Measurements from ENCODE around the gene OGG1.

Gene OGG1

DNA sequence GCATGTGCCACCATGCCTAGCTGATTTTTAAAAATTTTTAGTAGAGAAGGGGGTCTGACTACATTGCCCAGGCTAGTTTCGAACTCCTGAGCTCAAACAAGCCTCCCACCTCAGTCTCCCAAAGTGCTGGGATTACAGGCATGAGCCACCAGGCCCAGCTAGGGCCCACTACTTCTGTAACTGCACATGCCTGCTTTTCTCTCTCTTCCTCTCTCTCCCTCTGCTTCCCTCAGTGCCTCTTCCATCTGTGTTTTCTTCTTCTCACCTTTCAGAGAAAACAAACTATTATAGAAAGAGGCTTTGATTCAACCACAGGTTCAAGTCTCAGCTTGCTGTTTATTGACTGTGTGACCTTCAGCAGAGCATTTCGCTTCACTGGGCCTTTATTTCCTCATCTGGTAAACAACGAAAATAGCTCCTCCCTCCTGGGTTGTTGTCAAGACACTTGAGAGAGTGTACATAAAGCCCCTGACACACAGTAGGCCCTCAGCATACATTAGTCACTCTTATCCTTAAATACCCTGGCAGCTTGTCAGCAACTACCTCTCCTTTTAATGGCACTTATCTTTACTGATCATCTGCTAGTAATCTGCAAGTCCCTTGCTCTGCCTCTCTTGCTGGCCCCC, 32.3 kb downstream of the OGG1 start:
- Mint-ChIP-seq H3K4me1 (peaks cover 62% of the 10 kb centered on the region), H3K9me3 (no peaks in the 10 kb centered on the region), H3K36me3 (peaks cover 91% of the 10 kb centered on the region), H3K4me3 (no peak overlapping the region), H3K27ac (peak overlapping the region; percentile 99)
- DNase-seq (ENCODE audit: low spot score in 2 of 2) (no peak), ATAC-seq (no peak)

GRCh38 chr3:9782770-9783169, 33.0 kb downstream of the OGG1 start:
- Mint-ChIP-seq H3K27ac (peak overlapping the region; percentile 99), H3K9me3 (no peaks in the 10 kb centered on the region), H3K4me1 (peaks cover 60% of the 10 kb centered on the region), H3K4me3 (no peak overlapping the region), H3K36me3 (peaks cover 97% of the 10 kb centered on the region)
- no peak for ATAC-seq
- DNase-seq (ENCODE audit: low spot score in 2 of 2), result no peak

GRCh38 chr3:9783954-9784353, 34.2 kb downstream of the OGG1 start:
- Mint-ChIP-seq H3K27ac (no peak overlapping the region), H3K9me3 (no peaks in the 10 kb centered on the region), H3K36me3 (peaks cover 100% of the 10 kb centered on the region), H3K4me3 (no peak overlapping the region), H3K4me1 (peaks cover 52% of the 10 kb centered on the region)
- DNase-seq (ENCODE audit: low spot score in 2 of 2), result no peak
- no peak for ATAC-seq

GRCh38 chr3:9784965-9785364, 35.2 kb downstream of the OGG1 start:
- Mint-ChIP-seq H3K36me3 (peaks cover 100% of the 10 kb centered on the region), H3K4me1 (peaks cover 52% of the 10 kb centered on the region), H3K4me3 (no peak overlapping the region), H3K27ac (peak overlapping the region; percentile 54), H3K9me3 (no peaks in the 10 kb centered on the region)
- ATAC-seq, result no peak
- DNase-seq (ENCODE audit: low spot score in 2 of 2), result no peak

GRCh38 chr3:9785602-9786001, 35.9 kb downstream of the OGG1 start:
- Mint-ChIP-seq H3K36me3 (peaks cover 100% of the 10 kb centered on the region), H3K27ac (peak overlapping the region; percentile 54), H3K4me3 (no peak overlapping the region), H3K4me1 (peaks cover 52% of the 10 kb centered on the region), H3K9me3 (no peaks in the 10 kb centered on the region)
- ATAC-seq, result no peak
- DNase-seq (ENCODE audit: low spot score in 2 of 2), result no peak

- ATAC-seq, result no peak
- DNase-seq (ENCODE audit: low spot score in 2 of 2), result no peak
- Mint-ChIP-seq H3K4me3 (no peak overlapping the region), H3K4me1 (peaks cover 52% of the 10 kb centered on the region), H3K36me3 (peaks cover 94% of the 10 kb centered on the region), H3K9me3 (no peaks in the 10 kb centered on the region), H3K27ac (peak overlapping the region; percentile 54)
Measured at GRCh38 chr3:9786209-9786739, 36.5 kb downstream of the OGG1 start.

GRCh38 chr3:9786825-9787669, 37.3 kb downstream of the OGG1 start:
- DNase-seq (ENCODE audit: low spot score in 2 of 2) (no peak), ATAC-seq (no peak)
- Mint-ChIP-seq H3K4me1 (peaks cover 54% of the 10 kb centered on the region), H3K4me3 (peak overlapping the region; percentile 8), H3K27ac (peak overlapping the region; percentile 51), H3K36me3 (peaks cover 93% of the 10 kb centered on the region), H3K9me3 (no peaks in the 10 kb centered on the region)

DNA sequence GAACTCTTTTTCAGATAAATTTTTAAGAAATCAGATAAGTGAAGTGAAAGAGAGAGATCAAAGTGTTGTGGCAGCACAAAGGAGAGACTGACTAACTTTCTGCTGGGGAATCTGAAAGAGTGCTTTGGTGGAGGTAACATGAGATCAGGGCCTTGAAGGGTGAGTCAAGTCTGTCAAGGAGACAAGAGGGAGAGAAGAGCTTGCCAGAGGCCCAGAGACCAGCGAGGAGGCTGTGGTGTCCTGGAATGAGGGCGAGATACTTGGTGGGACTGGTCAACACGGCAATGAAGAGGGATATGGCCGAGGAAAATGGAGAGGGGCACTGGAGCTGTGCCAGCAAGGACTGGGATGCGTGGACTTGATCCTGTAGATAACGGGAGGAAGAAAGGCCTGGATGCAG, 38.0 kb downstream of the OGG1 start:
- ATAC-seq, result no peak
- Mint-ChIP-seq H3K4me3 (peak overlapping the region; percentile 8), H3K4me1 (peaks cover 48% of the 10 kb centered on the region), H3K27ac (peak overlapping the region; percentile 51), H3K9me3 (no peaks in the 10 kb centered on the region), H3K36me3 (peaks cover 92% of the 10 kb centered on the region)
- DNase-seq (ENCODE audit: low spot score in 2 of 2), result no peak

- peaks cover 92% of the 10 kb centered on the region for H3K36me3 Mint-ChIP-seq
- H3K4me3 Mint-ChIP-seq, result peak overlapping the region; percentile 83
- peak overlapping the region; percentile 100 for H3K27ac Mint-ChIP-seq
- H3K9me3 Mint-ChIP-seq, result no peaks in the 10 kb centered on the region
- H3K4me1 Mint-ChIP-seq, result peaks cover 61% of the 10 kb centered on the region
- no peak for DNase-seq (ENCODE audit: low spot score in 2 of 2)
- ATAC-seq, result no peak
Measured at GRCh38 chr3:9791127-9791526, 41.4 kb downstream of the OGG1 start.

DNA sequence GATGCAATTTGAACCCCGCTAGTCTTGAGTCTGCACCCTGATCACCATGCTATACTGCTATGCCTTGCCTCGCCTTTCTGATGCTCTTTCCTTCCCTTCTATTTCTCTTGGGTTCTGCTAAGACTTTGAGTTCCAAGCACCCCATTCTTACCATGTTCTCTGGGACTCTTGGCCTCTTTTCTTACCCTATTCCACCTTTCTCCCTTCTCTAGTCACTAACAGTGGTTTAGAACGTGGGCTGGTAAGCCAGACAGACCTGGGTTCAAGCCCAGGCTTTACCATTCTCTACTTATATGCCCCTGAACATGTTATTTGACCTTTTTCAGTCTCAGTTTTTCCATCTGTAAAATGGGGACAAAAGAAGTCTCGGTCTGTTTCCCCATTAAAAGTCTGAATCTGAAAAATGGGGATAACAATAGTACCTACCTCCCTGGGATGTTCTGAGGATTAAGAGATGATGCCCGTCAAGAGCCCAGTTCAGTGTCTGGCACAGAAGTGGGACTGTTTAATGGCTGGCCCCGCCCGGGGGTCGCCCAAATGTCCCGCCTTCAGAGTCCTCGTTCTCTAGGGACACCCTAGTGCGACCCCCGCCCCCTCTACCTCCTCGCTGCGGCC, 42.1 kb downstream of the OGG1 start:
- Mint-ChIP-seq H3K4me3 (peak overlapping the region; percentile 83), H3K4me1 (peaks cover 62% of the 10 kb centered on the region), H3K9me3 (no peaks in the 10 kb centered on the region), H3K36me3 (peaks cover 92% of the 10 kb centered on the region), H3K27ac (peak overlapping the region; percentile 100)
- ATAC-seq (no peak), DNase-seq (ENCODE audit: low spot score in 2 of 2) (no peak)

- ATAC-seq, result peak; percentile 92
- Mint-ChIP-seq H3K9me3 (no peaks in the 10 kb centered on the region), H3K36me3 (peaks cover 92% of the 10 kb centered on the region), H3K4me1 (peaks cover 65% of the 10 kb centered on the region), H3K27ac (peak within 1 kb of the TSS; percentile 100), H3K4me3 (peak within 1 kb of the TSS; percentile 83)
- DNase-seq (ENCODE audit: low spot score in 2 of 2), result peak; percentile 83 to 98
Measured at GRCh38 chr3:9792405-9793160, 42.8 kb downstream of the OGG1 start, which contains the start of the genes ARPC4 and TADA3. Gene ARPC4, plus strand, starts transcription at chr3:9793082. Its CDS starts 40 bp downstream, at chr3:9793122. Gene TADA3, minus strand, starts transcription at chr3:9792473. Its CDS starts 1,007 bp downstream, at chr3:9791466.

DNA sequence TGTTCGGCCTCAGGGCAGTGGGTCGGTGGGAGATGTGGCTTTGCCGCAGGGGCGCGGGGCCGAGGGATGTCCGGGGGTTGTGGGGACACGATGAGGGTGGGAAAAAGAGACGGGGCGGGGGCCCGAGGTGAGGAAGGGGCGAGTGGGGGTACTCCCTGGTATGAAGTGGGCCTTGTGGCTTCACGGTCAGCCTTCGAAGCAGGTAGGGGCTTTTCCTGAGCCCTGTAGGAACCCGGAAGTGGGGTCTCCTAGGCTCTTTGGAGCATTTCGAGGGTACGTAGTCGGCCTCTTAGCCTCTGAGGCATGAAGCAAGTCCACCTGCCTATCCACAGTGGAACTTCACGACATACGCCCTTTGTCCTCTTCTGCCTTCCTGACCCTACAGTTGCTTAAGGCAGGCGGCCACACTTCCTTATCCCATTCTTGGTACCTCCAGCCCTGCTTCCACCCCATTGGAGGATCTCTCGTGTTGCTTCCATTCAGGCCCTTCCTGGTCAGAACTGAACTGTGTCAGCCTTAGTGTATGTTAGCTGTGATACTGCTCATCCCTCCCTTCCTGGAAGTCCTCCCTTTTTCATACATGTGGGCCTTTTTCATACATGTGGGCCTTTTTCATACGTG, 43.5 kb downstream of the OGG1 start:
- H3K4me3 Mint-ChIP-seq, result peak overlapping the region; percentile 83
- H3K9me3 Mint-ChIP-seq, result no peaks in the 10 kb centered on the region
- DNase-seq (ENCODE audit: low spot score in 2 of 2) (peak in 1 of 2 donors; percentile 71), ATAC-seq (peak; percentile 33)
- peaks cover 92% of the 10 kb centered on the region for H3K36me3 Mint-ChIP-seq
- H3K27ac Mint-ChIP-seq, result peak overlapping the region; percentile 100
- peaks cover 63% of the 10 kb centered on the region for H3K4me1 Mint-ChIP-seq

DNA sequence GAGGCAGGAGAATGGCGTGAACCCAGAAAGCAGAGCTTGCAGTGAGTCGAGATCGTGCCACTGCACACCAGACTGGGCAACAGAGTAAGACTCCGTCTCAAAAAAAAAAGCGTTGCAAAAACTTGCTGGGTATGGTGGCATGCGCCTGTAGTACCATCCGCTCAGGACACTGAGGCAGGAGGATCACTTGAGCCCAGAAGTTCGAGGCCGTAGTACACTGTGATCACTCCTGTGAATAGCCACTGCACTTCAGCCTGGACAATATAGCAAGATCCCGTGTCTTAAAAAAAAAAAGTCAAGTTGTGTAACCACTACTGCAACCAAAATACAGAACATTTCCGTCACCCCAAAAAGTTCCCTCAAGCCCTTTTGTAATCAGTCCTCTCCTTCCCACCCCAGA, 44.6 kb downstream of the OGG1 start:
- DNase-seq (ENCODE audit: low spot score in 2 of 2), result no peak
- H3K4me1 Mint-ChIP-seq, result peaks cover 58% of the 10 kb centered on the region
- peaks cover 92% of the 10 kb centered on the region for H3K36me3 Mint-ChIP-seq
- H3K9me3 Mint-ChIP-seq, result no peaks in the 10 kb centered on the region
- ATAC-seq, result no peak
- H3K4me3 Mint-ChIP-seq, result peak overlapping the region; percentile 83
- H3K27ac Mint-ChIP-seq, result peak overlapping the region; percentile 100

- H3K4me1 Mint-ChIP-seq, result peaks cover 50% of the 10 kb centered on the region
- ATAC-seq (no peak), DNase-seq (ENCODE audit: low spot score in 2 of 2) (no peak)
- H3K9me3 Mint-ChIP-seq, result no peaks in the 10 kb centered on the region
- peak overlapping the region; percentile 100 for H3K27ac Mint-ChIP-seq
- H3K4me3 Mint-ChIP-seq, result peak overlapping the region; percentile 83
- H3K36me3 Mint-ChIP-seq, result peaks cover 92% of the 10 kb centered on the region
Measured at GRCh38 chr3:9795207-9795606, 45.5 kb downstream of the OGG1 start.
